ENCODE results near the gene SLC24A3. TPM values are rescaled to one million over a fixed set of nuclear protein-coding genes. Genes with fewer than 3 reads are reported as not detected.

Gene SLC24A3
- total RNA-seq, 1 experiment from 2014 or later = not detected

- DNase-seq (ENCODE audit: low spot score) = no peak
- in situ Hi-C loops (cut with HindIII; ENCODE audit: low sequenced_read_pairs) = no loop called here
These were observed 326.7 kb downstream of the SLC24A3 start for GRCh38 chr20:19539191-19539590.

- no peak for DNase-seq (ENCODE audit: low spot score)
- in situ Hi-C loops (cut with HindIII; ENCODE audit: low sequenced_read_pairs) = no loop called here
These were observed 327.9 kb downstream of the SLC24A3 start for GRCh38 chr20:19540392-19540791.

- in situ Hi-C loops (cut with HindIII; ENCODE audit: low sequenced_read_pairs) = no loop called here
These were observed 330.7 kb downstream of the SLC24A3 start for GRCh38 chr20:19543101-19543500.

GRCh38 chr20:19544684-19545083, 332.2 kb downstream of the SLC24A3 start:
- DNase-seq (ENCODE audit: low spot score) = no peak
- in situ Hi-C loops (cut with HindIII; ENCODE audit: low sequenced_read_pairs) = no loop called here

More at GRCh38 chr20:19543101-19543500, 330.7 kb downstream of the SLC24A3 start:
- no peak for DNase-seq (ENCODE audit: low spot score)

GRCh38 chr20:19546648-19547047, 334.2 kb downstream of the SLC24A3 start:
- no peak for DNase-seq (ENCODE audit: low spot score)
- in situ Hi-C loops (cut with HindIII; ENCODE audit: low sequenced_read_pairs) = no loop called here

- in situ Hi-C loops (cut with HindIII; ENCODE audit: low sequenced_read_pairs) = no loop called here
- no peak for DNase-seq (ENCODE audit: low spot score)
These were observed 335.1 kb downstream of the SLC24A3 start for GRCh38 chr20:19547547-19547946.

- in situ Hi-C loops (cut with HindIII; ENCODE audit: low sequenced_read_pairs) = no loop called here
- DNase-seq (ENCODE audit: low spot score) = no peak
These were observed 337.5 kb downstream of the SLC24A3 start for GRCh38 chr20:19549896-19550295.

GRCh38 chr20:19552221-19553180, 340.1 kb downstream of the SLC24A3 start:
- DNase-seq (ENCODE audit: low spot score) = no peak
- in situ Hi-C loops (cut with HindIII; ENCODE audit: low sequenced_read_pairs) = no loop called here

- no peak for DNase-seq (ENCODE audit: low spot score)
- in situ Hi-C loops (cut with HindIII; ENCODE audit: low sequenced_read_pairs) = no loop called here
These were observed 342.2 kb downstream of the SLC24A3 start for GRCh38 chr20:19554666-19555065.

GRCh38 chr20:19555726-19556125, 343.3 kb downstream of the SLC24A3 start:
- in situ Hi-C loops (cut with HindIII; ENCODE audit: low sequenced_read_pairs) = no loop called here
- no peak for DNase-seq (ENCODE audit: low spot score)

- no peak for DNase-seq (ENCODE audit: low spot score)
- in situ Hi-C loops (cut with HindIII; ENCODE audit: low sequenced_read_pairs) = no loop called here
These were observed 344.8 kb downstream of the SLC24A3 start for GRCh38 chr20:19557291-19557690.

- DNase-seq (ENCODE audit: low spot score) = no peak
- in situ Hi-C loops (cut with HindIII; ENCODE audit: low sequenced_read_pairs) = no loop called here
These were observed 348.5 kb downstream of the SLC24A3 start for GRCh38 chr20:19560881-19561480.

- no peak for DNase-seq (ENCODE audit: low spot score)
- in situ Hi-C loops (cut with HindIII; ENCODE audit: low sequenced_read_pairs) = no loop called here
These were observed 350.0 kb downstream of the SLC24A3 start for GRCh38 chr20:19562426-19562825.

- in situ Hi-C loops (cut with HindIII; ENCODE audit: low sequenced_read_pairs) = no loop called here
- DNase-seq (ENCODE audit: low spot score) = no peak
These were observed 351.8 kb downstream of the SLC24A3 start for GRCh38 chr20:19564261-19564660.

GRCh38 chr20:19565736-19566135, 353.3 kb downstream of the SLC24A3 start:
- in situ Hi-C loops (cut with HindIII; ENCODE audit: low sequenced_read_pairs) = no loop called here
- no peak for DNase-seq (ENCODE audit: low spot score)

GRCh38 chr20:19566226-19566945, 353.9 kb downstream of the SLC24A3 start:
- in situ Hi-C loops (cut with HindIII; ENCODE audit: low sequenced_read_pairs) = no loop called here
- no peak for DNase-seq (ENCODE audit: low spot score)

- DNase-seq (ENCODE audit: low spot score) = no peak
- in situ Hi-C loops (cut with HindIII; ENCODE audit: low sequenced_read_pairs) = no loop called here
These were observed 355.7 kb downstream of the SLC24A3 start for GRCh38 chr20:19568128-19568527.

GRCh38 chr20:19571996-19572395, 359.6 kb downstream of the SLC24A3 start:
- in situ Hi-C loops (cut with HindIII; ENCODE audit: low sequenced_read_pairs) = no loop called here
- DNase-seq (ENCODE audit: low spot score) = no peak

- in situ Hi-C loops (cut with HindIII; ENCODE audit: low sequenced_read_pairs) = no loop called here
- DNase-seq (ENCODE audit: low spot score) = no peak
These were observed 365.2 kb downstream of the SLC24A3 start for GRCh38 chr20:19577692-19578091.

GRCh38 chr20:19582782-19583181, 370.3 kb downstream of the SLC24A3 start:
- in situ Hi-C loops (cut with HindIII; ENCODE audit: low sequenced_read_pairs) = no loop called here
- DNase-seq (ENCODE audit: low spot score) = no peak

Measured in G401 (cell line).